Ishikawa (cell line): ENCODE data around the gene DNAH8.

ENCODE experiments used
- CEBPB ChIP-seq: IDR thresholded peaks from 2 replicates; pipeline ENCODE4 v1.6.1; 2012
- CREB1 ChIP-seq: IDR thresholded peaks from 2 replicates; pipeline ENCODE4 v1.6.1; 2012; ENCODE audit warnings: low read depth
- EGR1 ChIP-seq: IDR thresholded peaks from 2 replicates; pipeline ENCODE4 v1.6.1; 2012
- EP300 ChIP-seq: IDR thresholded peaks from 2 replicates; pipeline ENCODE4 v1.6.1; 2012; ENCODE audit warnings: borderline replicate concordance
- FOXM1 ChIP-seq: IDR thresholded peaks from 2 replicates; pipeline ENCODE4 v1.6.1; 2012; ENCODE audit warnings: low read depth, borderline replicate concordance
- MAX ChIP-seq: IDR thresholded peaks from 2 replicates; pipeline ENCODE4 v1.6.1; 2012
- NFIC ChIP-seq: IDR thresholded peaks from 2 replicates; pipeline ENCODE4 v1.6.1; 2012
- RAD21 ChIP-seq: IDR thresholded peaks from 2 replicates; pipeline ENCODE4 v1.6.1; 2012; ENCODE audit warnings: low read depth
- REST ChIP-seq: IDR thresholded peaks from 2 replicates; pipeline ENCODE4 v1.6.1; 2012; ENCODE audit warnings: low read depth, mild to moderate bottlenecking
- TAF1 ChIP-seq: IDR thresholded peaks from 2 replicates; pipeline ENCODE4 v1.6.1; 2012; ENCODE audit warnings: low read depth, mild to moderate bottlenecking
- TCF12 ChIP-seq: IDR thresholded peaks from 2 replicates; pipeline ENCODE4 v1.6.1; 2012; ENCODE audit warnings: low read depth
- TEAD4 ChIP-seq: IDR thresholded peaks from 2 replicates; pipeline ENCODE4 v1.6.1; 2012
- USF1 ChIP-seq: IDR thresholded peaks from 2 replicates; pipeline ENCODE4 v1.6.1; 2012
- YY1 ChIP-seq: IDR thresholded peaks from 2 replicates; pipeline ENCODE4 v1.6.1; 2012; ENCODE audit warnings: low read depth
- ZBTB7A ChIP-seq: IDR thresholded peaks from 2 replicates; pipeline ENCODE4 v1.6.1; 2012; ENCODE audit warnings: low read depth

DNAH8 gene

GRCh38 chr6:39044181-39044580 lies 329.1 kb downstream of the DNAH8 start:
- TF ChIP-seq FOXM1: no peak
- no peak for TF ChIP-seq EGR1
- TF ChIP-seq EP300: no peak
- TF ChIP-seq MAX: no peak
- no peak for TF ChIP-seq CREB1
- TF ChIP-seq CEBPB: no peak
- no peak for TF ChIP-seq ZBTB7A

GRCh38 chr6:39047434-39048327 lies 332.6 kb downstream of the DNAH8 start:
- TF ChIP-seq USF1 (no peak), REST (no peak), RAD21 (no peak), ZBTB7A (no peak), MAX (no peak), YY1 (no peak), CEBPB (no peak), TCF12 (no peak), CREB1 (no peak), FOXM1 (no peak), EP300 (no peak), TAF1 (no peak), NFIC (no peak), EGR1 (no peak), TEAD4 (no peak)

- TF ChIP-seq ZBTB7A: no peak
- TF ChIP-seq CREB1: no peak
- no peak for TF ChIP-seq RAD21
- no peak for TF ChIP-seq CEBPB
- TF ChIP-seq TEAD4: no peak
- TF ChIP-seq FOXM1: no peak
- TF ChIP-seq TCF12: no peak
- TF ChIP-seq USF1: no peak
- TF ChIP-seq EGR1: no peak
- TF ChIP-seq EP300: no peak
- no peak for TF ChIP-seq REST
- TF ChIP-seq YY1: no peak
- no peak for TF ChIP-seq MAX
- no peak for TF ChIP-seq TAF1
- no peak for TF ChIP-seq NFIC
Observed at GRCh38 chr6:39048481-39049399, 333.6 kb downstream of the DNAH8 start, which contains the start of gene GLP1R. GLP1R (plus strand) TSS chr6:39048781; CDS start chr6:39048841, 60 bp downstream.

GRCh38 chr6:39049575-39050283 lies 334.6 kb downstream of the DNAH8 start:
- TF ChIP-seq ZBTB7A (no peak), REST (peak; percentile 52; the same call in 1 of the 2 replicates), CEBPB (no peak), YY1 (no peak), TEAD4 (no peak)
